RWPE2 (cell line): ENCODE data around the gene SLC15A1.

ENCODE experiments used
- ATAC-seq: fragments of 200-7000 bp; cut with Tn5 transposase; 3 replicates; pipeline ENCODE4 v1.9.1; 2021; ENCODE audit warnings: low read depth
- DNase-seq: peaks from one replicate; pipeline ENCODE4 v3.0.0-alpha.2; 2020; ENCODE audit warnings: low spot score
- H3K27ac ChIP-seq: fragments of 450-650 bp; 2 replicates; pipeline ENCODE4 v1.5.1; 2017; ENCODE audit warnings: mild to moderate bottlenecking; ENCODE audit not compliant: poor library complexity, severe bottlenecking
- H3K27me3 ChIP-seq: fragments of 250-450 bp; sonication (Bioruptor Pico); 2 replicates; pipeline ENCODE4 v1.5.1; 2021; ENCODE audit warnings: mild to moderate bottlenecking, moderate library complexity; ENCODE audit not compliant: insufficient read depth, poor library complexity, severe bottlenecking
- H3K36me3 ChIP-seq: fragments of 250-450 bp; sonication (Bioruptor Pico); 2 replicates; pipeline ENCODE4 v1.5.1; 2020; ENCODE audit warnings: low read depth, mild to moderate bottlenecking, moderate library complexity
- H3K4me1 ChIP-seq: fragments of 250-450 bp; sonication (Bioruptor Pico); 2 replicates; pipeline ENCODE4 v1.5.1; 2021; ENCODE audit warnings: mild to moderate bottlenecking, moderate library complexity; ENCODE audit not compliant: insufficient read depth, poor library complexity, severe bottlenecking
- H3K4me3 ChIP-seq: fragments of 250-450 bp; sonication (Bioruptor Pico); 2 replicates; pipeline ENCODE4 v1.5.1; 2021; ENCODE audit warnings: mild to moderate bottlenecking, moderate library complexity; ENCODE audit not compliant: severe bottlenecking
- H3K9me3 ChIP-seq: fragments of 250-450 bp; sonication (Bioruptor Pico); 2 replicates; pipeline ENCODE4 v1.5.1; 2021; ENCODE audit warnings: mild to moderate bottlenecking, moderate library complexity; ENCODE audit not compliant: severe bottlenecking
- CTCF ChIP-seq: fragments of 450-650 bp; IDR thresholded peaks from one replicate; pipeline ENCODE4 v1.5.1; 2017; ENCODE audit warnings: mild to moderate bottlenecking, moderate library complexity; ENCODE audit not compliant: poor library complexity, severe bottlenecking

The SLC15A1 gene

DNA sequence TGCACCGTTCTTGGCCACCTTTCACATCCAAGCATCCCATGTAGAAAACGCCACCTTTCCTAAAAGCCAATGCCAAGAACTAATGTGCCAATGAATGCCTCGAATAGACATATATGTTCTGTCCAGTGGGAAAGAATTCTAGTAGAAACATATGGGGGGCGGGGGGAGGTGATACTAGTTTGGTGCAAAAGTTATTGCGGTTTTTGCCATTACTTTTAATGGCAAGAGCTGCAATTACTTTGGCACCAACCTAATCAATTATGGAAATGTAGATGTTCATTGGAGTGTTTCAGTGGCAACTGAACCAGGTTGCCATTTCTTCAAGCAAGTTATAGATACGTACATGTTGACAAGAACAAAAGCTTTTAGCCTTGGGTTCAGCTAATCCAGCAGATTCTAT, 34.6 kb downstream of the SLC15A1 start:
- DNase-seq = no peak
- Histone ChIP-seq H3K9me3 (no peaks in the 10 kb centered on the region), H3K27me3 (no peaks in the 10 kb centered on the region), H3K4me1 (no peaks in the 10 kb centered on the region), H3K4me3 (no peak overlapping the region), H3K36me3 (no peaks in the 10 kb centered on the region), H3K27ac (no peak overlapping the region)
- no peak for TF ChIP-seq CTCF
- no peak for ATAC-seq

DNA sequence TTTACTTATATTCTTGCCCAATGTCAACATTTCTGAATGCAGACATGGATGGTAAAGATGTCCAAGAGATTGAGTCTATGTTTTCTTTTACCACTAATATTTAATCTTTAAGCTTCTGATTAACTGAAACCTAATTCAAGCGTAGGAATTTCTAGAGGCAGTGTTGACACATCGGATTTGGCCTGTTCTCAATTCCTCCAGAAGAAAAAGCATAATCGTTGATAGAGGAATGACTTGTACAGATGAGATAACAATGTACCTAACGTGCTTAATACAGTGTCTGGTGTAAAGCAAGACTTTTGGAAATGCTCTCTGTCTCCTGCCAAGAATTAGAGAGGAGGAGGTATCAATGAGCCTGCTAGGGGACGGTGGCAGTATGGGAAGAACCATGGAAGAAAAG, 35.2 kb downstream of the SLC15A1 start:
- H3K36me3 ChIP-seq = no peaks in the 10 kb centered on the region
- H3K4me1 ChIP-seq = no peaks in the 10 kb centered on the region
- ATAC-seq = no peak
- no peak for TF ChIP-seq CTCF
- DNase-seq = no peak
- H3K4me3 ChIP-seq = no peak overlapping the region
- no peaks in the 10 kb centered on the region for H3K27me3 ChIP-seq
- no peak overlapping the region for H3K27ac ChIP-seq
- H3K9me3 ChIP-seq = no peaks in the 10 kb centered on the region

DNA sequence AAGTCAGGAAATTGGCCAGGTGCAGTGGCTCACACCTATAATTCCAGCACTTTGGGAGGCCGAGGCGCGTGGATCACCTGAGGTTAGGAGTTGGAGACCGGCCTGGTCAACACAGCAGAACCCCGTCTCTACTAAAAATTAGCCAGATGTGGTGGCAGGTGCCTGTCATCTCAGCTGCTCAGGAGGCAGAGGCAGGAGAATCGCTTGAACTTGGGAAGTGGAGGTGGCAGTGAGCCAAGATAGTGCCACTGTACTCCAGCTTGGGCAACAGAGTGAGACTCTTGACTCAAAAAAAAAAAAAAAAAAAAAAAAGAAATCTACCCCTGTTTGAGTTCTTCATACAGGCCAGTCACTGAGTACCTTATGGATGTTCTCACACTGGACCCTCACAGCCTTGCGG, 42.0 kb downstream of the SLC15A1 start:
- Histone ChIP-seq H3K4me1 (no peaks in the 10 kb centered on the region), H3K27me3 (no peaks in the 10 kb centered on the region), H3K4me3 (no peak overlapping the region), H3K27ac (no peak overlapping the region), H3K9me3 (no peaks in the 10 kb centered on the region), H3K36me3 (no peaks in the 10 kb centered on the region)
- TF ChIP-seq CTCF = no peak
- DNase-seq (no peak), ATAC-seq (no peak)

DNA sequence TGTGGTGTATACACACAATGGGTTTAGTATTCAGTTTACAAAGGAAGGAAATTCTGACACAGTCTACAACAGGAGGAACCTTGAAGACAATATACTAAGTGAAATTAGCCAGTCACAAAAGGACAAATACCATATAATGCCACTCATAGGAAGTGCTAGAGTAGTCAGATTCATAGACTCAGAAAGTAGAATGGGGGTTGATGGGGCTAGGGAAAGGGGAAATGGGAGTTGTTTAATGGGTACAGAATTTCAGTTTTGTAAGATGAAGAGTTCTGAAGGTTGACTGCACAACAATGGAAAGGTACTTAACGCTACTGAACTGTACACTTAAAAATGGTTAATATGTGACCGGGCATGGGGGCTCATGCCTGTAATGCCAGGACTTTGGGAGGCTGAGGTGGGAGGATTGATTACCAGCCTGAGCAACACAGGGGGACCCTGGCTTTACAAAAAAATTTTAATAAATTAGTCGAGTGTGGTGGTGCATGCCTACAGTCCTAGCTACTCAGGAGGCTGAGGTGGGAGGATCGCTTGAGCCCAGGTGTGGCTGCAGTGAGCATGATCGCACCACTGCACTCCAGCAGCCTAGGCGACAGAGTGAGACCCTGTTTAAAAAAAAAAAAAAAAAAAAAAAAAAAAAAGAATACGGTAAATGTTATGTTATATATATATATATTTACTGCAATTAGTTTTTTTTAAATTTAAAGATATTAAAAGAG, 45.0 kb downstream of the SLC15A1 start:
- Histone ChIP-seq H3K27ac (no peak overlapping the region), H3K36me3 (no peaks in the 10 kb centered on the region), H3K4me1 (no peaks in the 10 kb centered on the region), H3K27me3 (no peaks in the 10 kb centered on the region), H3K9me3 (no peaks in the 10 kb centered on the region), H3K4me3 (no peak overlapping the region)
- ATAC-seq (no peak), DNase-seq (no peak)
- TF ChIP-seq CTCF = no peak

DNA sequence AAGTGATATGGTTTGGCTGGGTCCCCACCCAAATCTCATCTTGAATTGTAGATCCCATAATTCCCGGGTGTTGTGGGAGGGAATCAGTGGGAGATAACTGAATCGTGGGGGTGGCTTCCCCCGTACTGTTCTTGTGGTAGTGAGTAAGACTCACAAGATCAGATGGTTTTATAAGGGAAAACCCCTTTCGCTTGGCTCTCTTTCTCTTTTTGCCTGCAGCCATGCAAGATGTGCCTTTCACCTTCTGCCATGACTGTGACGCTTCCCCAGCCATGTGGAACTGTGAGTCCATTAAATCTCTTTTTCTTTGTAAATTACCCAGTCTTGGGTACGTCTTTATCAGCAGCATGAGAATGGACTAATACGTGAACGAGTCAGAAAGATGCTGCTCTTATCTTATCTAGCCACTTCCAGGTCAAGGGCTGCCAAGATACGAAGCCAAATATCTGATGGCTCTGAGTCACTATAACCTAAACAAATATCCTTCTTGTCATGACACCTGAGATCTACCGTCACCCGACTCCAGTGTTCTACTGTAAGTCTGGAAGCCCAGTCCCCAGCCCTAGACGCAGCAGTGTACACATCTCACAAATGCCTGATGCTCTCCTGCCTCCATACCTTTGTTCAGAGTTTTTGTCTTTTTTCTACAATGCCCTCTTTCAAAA, 45.9 kb downstream of the SLC15A1 start:
- H3K4me3 ChIP-seq = no peak overlapping the region
- no peaks in the 10 kb centered on the region for H3K36me3 ChIP-seq
- DNase-seq (no peak), ATAC-seq (no peak)
- no peaks in the 10 kb centered on the region for H3K9me3 ChIP-seq
- H3K27me3 ChIP-seq = no peaks in the 10 kb centered on the region
- TF ChIP-seq CTCF = no peak
- H3K4me1 ChIP-seq = no peaks in the 10 kb centered on the region
- H3K27ac ChIP-seq = no peak overlapping the region
